Measurements from ENCODE around the gene BTBD7.

Gene BTBD7

GRCh38 chr14:93302688-93303581 lies 29.9 kb downstream of the BTBD7 start:
- no peak for DNase-seq (ENCODE audit: low read depth in 2 of 2)

- no peak for DNase-seq (ENCODE audit: low read depth in 2 of 2)
Measured at GRCh38 chr14:93301821-93302447, 30.9 kb downstream of the BTBD7 start.

- no peak for DNase-seq (ENCODE audit: low read depth in 2 of 2)
Measured at GRCh38 chr14:93299866-93300265, 33.0 kb downstream of the BTBD7 start.

GRCh38 chr14:93299416-93299815 lies 33.4 kb downstream of the BTBD7 start:
- DNase-seq (ENCODE audit: low read depth in 2 of 2) = no peak

GRCh38 chr14:93295541-93296220 lies 37.2 kb downstream of the BTBD7 start:
- DNase-seq (ENCODE audit: low read depth in 2 of 2) = no peak

- DNase-seq (ENCODE audit: low read depth in 2 of 2) = no peak
Measured at GRCh38 chr14:93286212-93286890, 46.5 kb downstream of the BTBD7 start.

GRCh38 chr14:93285044-93285443 lies 47.8 kb downstream of the BTBD7 start:
- no peak for DNase-seq (ENCODE audit: low read depth in 2 of 2)

- no peak for DNase-seq (ENCODE audit: low read depth in 2 of 2)
Measured at GRCh38 chr14:93281937-93282336, 50.9 kb downstream of the BTBD7 start.

- no peak for DNase-seq (ENCODE audit: low read depth in 2 of 2)
Measured at GRCh38 chr14:93280743-93281142, 52.1 kb downstream of the BTBD7 start.

- DNase-seq (ENCODE audit: low read depth in 2 of 2) = no peak
Measured at GRCh38 chr14:93276031-93276716, 56.7 kb downstream of the BTBD7 start.

GRCh38 chr14:93274055-93274806 lies 58.6 kb downstream of the BTBD7 start:
- DNase-seq (ENCODE audit: low read depth in 2 of 2) = no peak

- DNase-seq (ENCODE audit: low read depth in 2 of 2) = no peak
Measured at GRCh38 chr14:93271111-93271510, 61.7 kb downstream of the BTBD7 start.

GRCh38 chr14:93269341-93270068 lies 63.3 kb downstream of the BTBD7 start:
- no peak for DNase-seq (ENCODE audit: low read depth in 2 of 2)

GRCh38 chr14:93268406-93268805 lies 64.4 kb downstream of the BTBD7 start:
- DNase-seq (ENCODE audit: low read depth in 2 of 2) = no peak

- no peak for DNase-seq (ENCODE audit: low read depth in 2 of 2)
Measured at GRCh38 chr14:93267149-93267711, 65.6 kb downstream of the BTBD7 start.

- no peak for DNase-seq (ENCODE audit: low read depth in 2 of 2)
Measured at GRCh38 chr14:93266127-93266526, 66.7 kb downstream of the BTBD7 start.

- no peak for DNase-seq (ENCODE audit: low read depth in 2 of 2)
Measured at GRCh38 chr14:93263416-93263815, 69.4 kb downstream of the BTBD7 start.

GRCh38 chr14:93262446-93262845 lies 70.4 kb downstream of the BTBD7 start:
- no peak for DNase-seq (ENCODE audit: low read depth in 2 of 2)

GRCh38 chr14:93249128-93249831 lies 83.6 kb downstream of the BTBD7 start:
- DNase-seq (ENCODE audit: low read depth in 2 of 2) = no peak
